NCI-H1417 (cell line): ENCODE measurements around the gene CCDC85C.

Experiments
- DNase-seq, 3 experiments: peaks; one replicate each; lab custom pipeline; 2025; lab: John Stamatoyannopoulos, UW

Gene CCDC85C

DNA sequence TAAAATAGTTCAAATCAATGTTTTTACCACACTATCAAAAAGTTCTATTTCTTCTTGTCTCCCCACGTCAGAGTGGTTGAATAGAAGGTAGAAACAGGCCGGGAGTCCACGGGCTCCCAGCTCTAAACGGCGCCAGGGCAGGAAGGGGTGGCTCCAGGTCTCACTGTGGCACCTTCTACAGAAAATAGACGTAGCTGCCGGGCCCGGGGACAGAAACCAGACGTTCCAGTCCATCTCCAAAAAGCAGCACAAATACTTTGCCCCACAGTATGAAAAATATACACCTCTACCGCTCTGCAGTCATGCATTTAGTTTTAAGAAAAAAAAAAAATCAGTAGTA is 91.9 kb downstream of the CCDC85C start:
- DNase-seq, result no peak

GRCh38 chr14:99511421-99512109 is 92.4 kb downstream of the CCDC85C start:
- no peak for DNase-seq

- no peak for DNase-seq
These were observed 93.4 kb downstream of the CCDC85C start for GRCh38 chr14:99510556-99511139.

- DNase-seq, result no peak
These were observed 94.0 kb downstream of the CCDC85C start for GRCh38 chr14:99509871-99510555.

DNA sequence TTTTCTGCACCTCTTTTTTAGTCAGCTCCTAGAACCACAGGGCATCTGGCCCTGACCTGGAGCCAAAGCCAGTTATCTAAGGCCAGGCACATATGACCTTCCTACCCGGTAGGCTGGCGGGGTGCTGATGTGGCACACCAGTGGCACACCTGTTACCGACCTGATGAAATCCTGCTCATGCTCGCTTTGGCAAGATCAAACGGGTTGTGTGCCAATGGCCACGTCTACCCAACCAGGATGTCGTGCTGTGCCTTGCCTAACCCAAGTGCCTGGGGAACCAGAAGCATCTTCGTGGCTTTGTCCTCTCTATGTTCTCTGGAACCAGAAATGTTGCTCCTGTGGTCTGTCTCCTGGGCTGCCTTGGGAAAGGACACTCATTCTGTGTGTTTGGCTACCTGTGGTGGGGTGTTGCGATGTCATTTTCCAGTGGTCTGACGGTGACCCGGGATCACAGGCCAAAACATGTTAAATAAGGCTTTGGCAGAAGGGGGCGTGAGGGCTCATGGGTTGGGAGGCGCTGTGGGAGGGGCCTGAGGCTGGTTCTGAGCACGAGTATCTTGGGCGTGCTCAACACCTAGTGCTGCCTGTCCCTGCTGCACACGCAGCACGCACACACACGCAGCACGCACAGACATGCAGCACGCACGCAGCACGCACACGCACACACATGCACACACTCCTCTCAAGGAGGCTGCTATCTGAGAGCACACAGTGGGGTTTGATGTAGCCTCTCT is 94.9 kb downstream of the CCDC85C start:
- no peak for DNase-seq

- no peak for DNase-seq
These were observed 96.0 kb downstream of the CCDC85C start for GRCh38 chr14:99507860-99508640.

DNA sequence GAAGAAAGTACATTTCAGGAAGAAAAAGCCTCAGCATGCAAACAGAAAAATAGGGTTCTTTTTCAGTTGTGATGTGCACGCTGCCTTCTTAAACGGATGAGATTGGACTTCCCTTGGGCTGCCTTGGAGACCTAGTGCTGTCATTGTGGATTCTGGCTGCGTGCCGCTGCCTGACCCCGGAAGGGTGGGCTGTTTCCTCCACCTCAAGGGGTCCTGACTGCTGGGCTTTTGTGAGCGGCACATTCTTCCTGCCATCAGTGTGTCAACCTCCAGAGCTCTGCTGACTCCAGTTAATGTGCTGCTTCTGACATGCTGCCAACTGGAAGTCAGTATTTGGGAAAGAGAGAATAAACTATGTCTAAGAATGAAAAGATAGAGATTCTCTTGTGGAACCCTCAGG is 97.7 kb downstream of the CCDC85C start:
- no peak for DNase-seq

GRCh38 chr14:99505089-99505488 is 98.9 kb downstream of the CCDC85C start:
- DNase-seq, result no peak

DNA sequence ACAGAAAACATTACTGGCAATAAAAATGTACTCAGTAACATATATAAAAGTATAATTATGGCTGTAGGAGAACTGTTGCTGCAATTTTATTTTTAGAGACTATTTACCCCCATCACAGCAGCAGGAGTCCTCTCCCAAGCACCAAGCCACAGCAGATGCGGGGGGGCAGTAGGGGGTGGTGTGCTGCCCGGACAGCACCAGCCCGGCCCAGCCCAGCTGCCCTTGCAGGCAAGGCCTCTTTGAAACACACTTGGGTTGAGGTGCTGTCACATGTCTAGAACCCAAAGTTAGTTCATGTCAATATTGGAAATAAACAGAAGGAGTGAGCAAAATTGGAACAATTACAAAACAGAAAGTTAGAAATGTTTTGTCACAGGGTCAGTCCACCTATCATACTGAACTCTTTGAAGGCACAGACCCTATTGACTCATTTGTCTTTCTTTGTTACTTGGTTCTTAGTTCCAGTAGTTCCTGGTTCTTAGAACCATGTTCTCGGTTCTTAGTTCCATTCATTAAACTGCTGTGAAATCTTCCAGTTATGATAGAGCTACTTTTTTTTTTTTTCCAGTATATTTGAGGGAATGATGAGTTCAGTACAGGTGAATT is 100.1 kb downstream of the CCDC85C start:
- no peak for DNase-seq

DNA sequence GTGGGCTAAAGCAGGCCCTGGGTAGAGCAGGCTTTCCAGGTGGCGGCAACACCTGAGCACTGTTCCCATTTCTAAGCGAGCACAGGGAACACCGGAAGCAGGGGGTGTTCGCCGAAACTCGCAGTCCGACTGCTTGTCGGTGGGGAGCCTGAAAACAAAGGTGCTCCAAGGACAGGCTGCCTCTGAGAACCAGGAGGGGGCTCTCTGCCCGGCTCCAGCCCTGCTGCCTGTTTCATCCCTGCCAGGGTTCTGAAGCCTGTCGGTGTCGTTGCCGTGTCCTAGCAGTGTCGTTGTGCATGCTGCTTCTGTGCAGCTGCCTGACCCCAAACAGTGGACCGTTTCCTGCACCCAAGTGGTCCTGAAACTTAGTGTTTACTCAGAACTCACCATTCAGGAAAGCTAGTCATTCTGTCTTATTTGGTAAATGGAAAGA is 101.0 kb downstream of the CCDC85C start:
- no peak for DNase-seq

- no peak for DNase-seq
These were observed 106.1 kb downstream of the CCDC85C start for GRCh38 chr14:99497894-99498293.

- DNase-seq, result no peak
These were observed 106.7 kb downstream of the CCDC85C start for GRCh38 chr14:99497341-99497740.

DNA sequence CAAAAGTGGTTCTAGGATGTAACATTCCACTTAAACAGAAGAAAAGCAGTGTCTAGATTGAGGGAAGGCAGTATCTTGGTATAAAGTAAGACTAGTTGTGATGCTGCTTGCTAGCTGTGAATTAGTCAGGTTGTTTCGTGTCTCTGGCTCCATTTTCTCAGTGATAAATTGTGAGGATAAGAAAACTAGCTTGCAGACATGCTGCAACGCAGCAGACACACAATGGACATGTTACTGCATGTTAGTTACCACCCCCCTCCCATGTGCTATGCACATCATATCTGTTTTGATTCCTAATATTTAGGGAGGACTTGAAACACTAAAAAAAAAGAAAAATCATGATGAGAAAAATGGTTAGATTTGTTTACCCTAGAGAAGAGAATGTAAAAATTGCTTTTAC is 119.9 kb downstream of the CCDC85C start:
- no peak for DNase-seq

GRCh38 chr14:99481745-99482099 is 122.3 kb downstream of the CCDC85C start:
- peak in 1 of 3 experiments; percentile 65 for DNase-seq

- peak; percentile 100 for DNase-seq
These were observed 122.9 kb downstream of the CCDC85C start, which contains the start of gene CCNK for GRCh38 chr14:99480917-99481744. CCNK (plus strand) TSS chr14:99481409; CDS start chr14:99492678, 11,269 bp downstream.

DNA sequence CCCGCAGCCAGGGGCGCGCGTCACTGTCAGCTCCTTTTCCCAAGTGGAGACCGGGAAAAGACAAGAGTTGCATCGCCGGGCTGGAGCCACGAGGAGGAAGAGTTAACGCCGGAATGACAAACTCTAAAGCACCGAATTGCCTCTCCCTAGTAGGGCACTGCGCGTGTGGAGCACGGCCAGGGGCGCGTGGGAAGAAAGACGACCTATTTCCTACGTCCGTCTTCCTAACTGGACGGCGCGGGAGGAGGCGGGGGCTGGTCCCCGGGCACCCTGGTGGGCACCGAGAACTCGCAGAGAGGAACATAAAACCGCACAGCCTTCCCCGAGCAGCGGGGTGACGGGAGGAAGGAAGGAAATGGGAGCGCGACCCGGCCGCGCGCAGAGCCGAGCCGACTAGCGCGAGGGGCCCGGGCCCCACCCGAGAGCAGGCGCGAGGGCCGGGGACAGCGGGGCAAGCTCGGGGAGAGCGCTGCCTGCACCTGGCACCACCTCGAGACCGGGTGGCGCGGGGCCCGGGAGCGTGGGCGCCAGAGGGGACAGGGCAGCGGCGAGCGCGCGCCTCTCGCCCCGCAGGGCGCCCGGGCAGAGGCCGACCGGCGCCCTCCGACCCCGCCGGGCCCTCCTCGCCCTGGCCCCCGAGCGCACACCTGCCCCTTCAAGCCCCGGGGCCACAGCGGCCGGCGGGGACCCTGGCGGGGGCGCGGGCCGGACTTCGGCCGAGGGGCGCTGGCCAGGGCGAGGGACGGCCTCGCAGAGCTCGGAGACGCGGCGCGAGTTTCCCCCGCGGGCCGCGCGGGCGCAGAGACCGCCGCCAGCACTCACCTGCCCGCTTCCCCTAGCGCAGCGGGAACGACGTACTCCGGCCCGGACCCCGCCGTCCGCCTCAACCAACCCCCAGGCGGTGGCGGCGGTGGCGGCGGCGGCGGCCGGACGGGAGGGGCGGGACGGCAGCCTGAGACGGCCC is 123.8 kb downstream of the CCDC85C start, which contains the start of gene SETD3:
SETD3 (minus strand) TSS at position 954 of the 964 bp plus-strand sequence. CDS start 15,054 bp downstream, outside the sequence.
- peak in 2 of 3 experiments; percentile 72 to 78 for DNase-seq

GRCh38 chr14:99479160-99479905 is 124.7 kb downstream of the CCDC85C start:
- DNase-seq, result no peak

- DNase-seq, result no peak
These were observed 125.9 kb downstream of the CCDC85C start for GRCh38 chr14:99478128-99478527.
